ENCODE measurements around the gene FER.
"Not testable (repeated sequence)": the region's sequence is repeated elsewhere in the genome, so short reads cannot be mapped to it uniquely, and the experiment has no call there.

The FER gene

DNA sequence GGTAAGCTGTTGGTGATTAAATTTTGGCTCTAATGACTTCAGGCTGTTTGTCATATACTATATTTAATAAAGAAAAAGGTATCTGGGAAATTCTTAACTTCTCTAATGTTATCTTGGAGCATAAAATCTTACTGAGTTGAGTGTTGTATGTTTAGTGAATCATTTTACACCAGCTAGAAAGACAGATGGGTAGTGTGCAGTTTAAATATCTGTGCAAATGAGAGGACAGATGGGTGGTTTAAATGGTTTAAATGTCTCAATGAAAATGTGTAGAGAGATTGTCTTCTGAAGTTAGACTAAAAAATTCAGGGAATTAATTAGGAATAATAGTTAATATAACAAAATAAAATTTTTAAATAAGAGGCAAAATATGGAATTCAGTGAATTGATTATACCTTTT lies 114.5 kb downstream of the FER start:
- H3K4me3 ChIP-seq (ENCODE audit: low read depth, low read length) = no peak overlapping the region
- H3K27me3 ChIP-seq (ENCODE audit: insufficient read depth, low read depth, severe bottlenecking) = no peaks in the 10 kb centered on the region

DNA sequence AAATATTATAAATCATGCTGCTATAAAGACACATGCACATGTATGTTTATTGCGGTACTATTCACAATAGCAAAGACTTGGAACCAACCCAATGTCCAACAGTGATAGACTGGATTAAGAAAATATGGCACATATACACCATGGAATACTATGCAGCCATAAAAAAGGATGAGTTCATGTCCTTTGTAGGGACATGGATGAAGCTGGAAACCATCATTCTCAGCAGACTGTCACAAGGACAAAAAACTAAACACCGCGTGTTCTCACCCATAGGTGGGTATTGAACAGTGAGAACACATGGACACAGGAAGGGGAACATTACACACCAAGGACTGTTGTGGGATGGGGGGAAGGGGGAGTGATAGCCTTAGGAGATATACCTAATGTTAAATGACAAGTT lies 118.4 kb downstream of the FER start:
- H3K36me3 ChIP-seq; DNase-seq; H3K27me3 ChIP-seq (ENCODE audit: insufficient read depth, low read depth, severe bottlenecking); H3K9me3 ChIP-seq (ENCODE audit: severe bottlenecking); H3K27ac ChIP-seq; H3K4me3 ChIP-seq (ENCODE audit: low read depth, low read length): not testable (repeated sequence)

More for the DNA sequence above, 114.5 kb downstream of the FER start:
- Histone ChIP-seq H3K27ac (no peak overlapping the region), H3K9me3 (ENCODE audit: severe bottlenecking) (no peaks in the 10 kb centered on the region), H3K36me3 (no peaks in the 10 kb centered on the region)
- TF ChIP-seq, protein P1, sequence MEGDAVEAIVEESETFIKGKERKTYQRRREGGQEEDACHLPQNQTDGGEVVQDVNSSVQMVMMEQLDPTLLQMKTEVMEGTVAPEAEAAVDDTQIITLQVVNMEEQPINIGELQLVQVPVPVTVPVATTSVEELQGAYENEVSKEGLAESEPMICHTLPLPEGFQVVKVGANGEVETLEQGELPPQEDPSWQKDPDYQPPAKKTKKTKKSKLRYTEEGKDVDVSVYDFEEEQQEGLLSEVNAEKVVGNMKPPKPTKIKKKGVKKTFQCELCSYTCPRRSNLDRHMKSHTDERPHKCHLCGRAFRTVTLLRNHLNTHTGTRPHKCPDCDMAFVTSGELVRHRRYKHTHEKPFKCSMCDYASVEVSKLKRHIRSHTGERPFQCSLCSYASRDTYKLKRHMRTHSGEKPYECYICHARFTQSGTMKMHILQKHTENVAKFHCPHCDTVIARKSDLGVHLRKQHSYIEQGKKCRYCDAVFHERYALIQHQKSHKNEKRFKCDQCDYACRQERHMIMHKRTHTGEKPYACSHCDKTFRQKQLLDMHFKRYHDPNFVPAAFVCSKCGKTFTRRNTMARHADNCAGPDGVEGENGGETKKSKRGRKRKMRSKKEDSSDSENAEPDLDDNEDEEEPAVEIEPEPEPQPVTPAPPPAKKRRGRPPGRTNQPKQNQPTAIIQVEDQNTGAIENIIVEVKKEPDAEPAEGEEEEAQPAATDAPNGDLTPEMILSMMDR (IDR thresholded peaks at IDR 0.05; ENCODE audit: low read depth, low read length) = no peak
- DNase-seq = no peak

DNA sequence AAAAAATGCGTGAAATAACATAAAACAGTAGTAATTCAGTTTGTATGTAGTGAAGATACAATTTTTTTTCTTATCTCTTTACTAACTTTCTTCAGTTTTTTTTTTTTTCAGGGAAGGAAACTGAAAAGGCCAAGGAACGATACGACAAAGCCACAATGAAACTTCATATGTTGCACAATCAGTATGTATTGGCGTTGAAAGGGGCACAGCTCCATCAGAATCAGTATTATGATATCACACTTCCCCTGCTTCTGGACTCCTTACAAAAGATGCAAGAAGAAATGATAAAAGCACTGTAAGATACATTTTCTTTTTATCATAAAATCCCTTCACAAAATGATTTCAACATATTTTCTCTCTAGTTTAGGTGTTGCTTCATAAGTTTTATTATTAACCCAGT lies 120.0 kb downstream of the FER start:
- no peaks in the 10 kb centered on the region for H3K9me3 ChIP-seq (ENCODE audit: severe bottlenecking)
- TF ChIP-seq, protein P1 (IDR thresholded peaks at IDR 0.05; ENCODE audit: low read depth, low read length) = no peak
- H3K36me3 ChIP-seq = no peaks in the 10 kb centered on the region
- DNase-seq = no peak
- H3K27me3 ChIP-seq (ENCODE audit: insufficient read depth, low read depth, severe bottlenecking) = no peaks in the 10 kb centered on the region
- H3K27ac ChIP-seq = no peak overlapping the region
- H3K4me3 ChIP-seq (ENCODE audit: low read depth, low read length) = no peak overlapping the region

DNA sequence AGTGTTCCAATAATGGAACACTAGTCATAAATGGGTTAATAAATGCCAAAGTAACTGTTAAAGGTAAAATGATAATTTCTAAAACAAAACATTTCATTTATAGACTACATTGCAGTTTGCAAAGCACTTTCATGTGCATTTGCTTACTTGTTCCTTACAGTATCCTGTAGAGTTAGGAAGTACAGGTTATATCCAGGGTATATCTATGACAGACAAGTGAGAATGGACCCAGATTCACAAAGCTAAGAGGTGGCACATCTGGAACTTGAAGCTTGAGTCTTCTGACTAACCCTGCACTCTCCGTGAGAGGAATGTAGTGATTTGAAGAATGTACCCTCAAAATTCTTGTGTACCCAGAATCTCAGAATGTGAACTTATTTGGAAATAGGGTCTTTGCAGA lies 121.4 kb downstream of the FER start:
- no peak overlapping the region for H3K4me3 ChIP-seq (ENCODE audit: low read depth, low read length)
- H3K9me3 ChIP-seq (ENCODE audit: severe bottlenecking) = no peaks in the 10 kb centered on the region
- H3K36me3 ChIP-seq = no peaks in the 10 kb centered on the region
- no peak for DNase-seq
- H3K27me3 ChIP-seq (ENCODE audit: insufficient read depth, low read depth, severe bottlenecking) = no peaks in the 10 kb centered on the region
- TF ChIP-seq, protein P1 (IDR thresholded peaks at IDR 0.05; ENCODE audit: low read depth, low read length) = no peak
- H3K27ac ChIP-seq = no peak overlapping the region

DNA sequence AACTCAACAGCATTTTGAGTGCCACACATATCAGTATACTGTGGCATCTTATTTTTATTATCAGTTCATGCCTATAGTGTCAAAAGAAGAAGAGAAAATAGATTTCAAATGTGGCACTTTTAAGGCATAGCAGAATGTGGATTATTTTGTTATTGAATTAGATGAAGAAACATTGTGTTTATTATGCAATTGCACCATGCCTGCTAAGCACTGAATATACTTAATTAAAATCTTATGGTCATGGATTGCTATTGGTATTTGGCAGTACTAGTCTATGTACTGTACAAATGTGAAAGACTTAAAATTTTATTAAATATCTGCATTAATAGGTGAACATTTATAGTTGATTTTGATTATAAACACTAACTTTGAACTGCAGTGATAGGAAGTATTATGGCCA lies 128.8 kb downstream of the FER start:
- Histone ChIP-seq H3K4me3 (ENCODE audit: low read depth, low read length) (no peak overlapping the region), H3K9me3 (ENCODE audit: severe bottlenecking) (no peaks in the 10 kb centered on the region), H3K36me3 (no peaks in the 10 kb centered on the region), H3K27me3 (ENCODE audit: insufficient read depth, low read depth, severe bottlenecking) (no peaks in the 10 kb centered on the region), H3K27ac (no peak overlapping the region)
- no peak for DNase-seq
- TF ChIP-seq, protein P1 (IDR thresholded peaks at IDR 0.05; ENCODE audit: low read depth, low read length) = no peak

DNA sequence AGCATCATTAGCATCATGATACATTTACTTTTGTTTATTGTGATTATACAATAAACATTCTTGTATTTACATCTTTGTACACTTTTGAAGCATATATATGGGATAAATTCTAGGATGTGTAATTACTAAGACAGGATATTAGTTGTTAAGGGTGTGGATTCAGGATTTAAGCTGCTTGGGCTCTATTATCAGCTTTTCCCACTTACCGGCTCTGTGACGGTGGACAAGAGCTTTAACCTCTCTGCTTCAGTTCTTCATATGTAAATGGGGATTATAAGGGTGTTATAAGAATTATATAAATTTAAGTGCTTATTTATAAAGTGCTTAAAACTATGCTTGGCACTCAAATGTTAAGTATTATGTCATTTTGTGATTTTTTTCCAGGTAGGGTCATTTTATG lies 131.1 kb downstream of the FER start:
- TF ChIP-seq, protein P1 (IDR thresholded peaks at IDR 0.05; ENCODE audit: low read depth, low read length) = no peak
- Histone ChIP-seq H3K27me3 (ENCODE audit: insufficient read depth, low read depth, severe bottlenecking) (no peaks in the 10 kb centered on the region), H3K27ac (no peak overlapping the region), H3K9me3 (ENCODE audit: severe bottlenecking) (no peaks in the 10 kb centered on the region), H3K4me3 (ENCODE audit: low read depth, low read length) (no peak overlapping the region), H3K36me3 (no peaks in the 10 kb centered on the region)
- DNase-seq = peak; percentile 33
